Hepatocyte (in vitro differentiated cells): ENCODE measurements around the gene GPD2. TPM values are rescaled to one million over a fixed set of nuclear protein-coding genes. Genes with fewer than 3 reads are reported as not detected.

Experiments
- DNase-seq: peaks from one replicate; pipeline ENCODE4 v3.0.0-alpha.2; 2016; ENCODE audit warnings: low spot score
- H2AFZ ChIP-seq: fragments of 200-600 bp; sonication (generic); 2 replicates; pipeline ENCODE4 v1.6.0; 2016; ENCODE audit warnings: antibody characterized with exemption, mild to moderate bottlenecking
- H3K27ac ChIP-seq: fragments of 200-600 bp; sonication (generic); 2 replicates; pipeline ENCODE4 v1.5.1; 2016; ENCODE audit warnings: mild to moderate bottlenecking
- H3K27me3 ChIP-seq: fragments of 200-600 bp; sonication (generic); 2 replicates; pipeline ENCODE4 v1.6.1; 2016
- H3K36me3 ChIP-seq: fragments of 200-600 bp; sonication (generic); replicated peaks from 2 replicates; pipeline ENCODE4 v1.5.1; 2016; ENCODE audit warnings: low read depth; ENCODE audit not compliant: insufficient read depth
- H3K4me1 ChIP-seq: fragments of 200-600 bp; sonication (generic); 2 replicates; pipeline ENCODE4 v1.5.1; 2016; ENCODE audit warnings: mild to moderate bottlenecking, moderate library complexity; ENCODE audit not compliant: insufficient read depth
- H3K4me2 ChIP-seq: fragments of 200-600 bp; sonication (generic); 2 replicates; pipeline ENCODE4 v1.6.0; 2016
- H3K4me3 ChIP-seq: fragments of 200-600 bp; sonication (generic); 2 replicates; pipeline ENCODE4 v1.5.1; 2016; ENCODE audit warnings: mild to moderate bottlenecking
- H3K79me2 ChIP-seq: fragments of 200-600 bp; sonication (generic); 2 replicates; pipeline ENCODE4 v1.6.0; 2017; ENCODE audit warnings: mild to moderate bottlenecking
- H3K9me2 ChIP-seq: fragments of 200-600 bp; sonication (generic); replicated peaks from 2 replicates; pipeline ENCODE4 v1.6.0; 2017; ENCODE audit warnings: mild to moderate bottlenecking; ENCODE audit not compliant: insufficient read depth
- H3K9me3 ChIP-seq: fragments of 200-600 bp; sonication (generic); 2 replicates; pipeline ENCODE4 v1.5.1; 2016; ENCODE audit warnings: low read depth, mild to moderate bottlenecking
- H4K20me1 ChIP-seq: fragments of 200-600 bp; sonication (generic); 2 replicates; pipeline ENCODE4 v1.6.0; 2016; ENCODE audit warnings: mild to moderate bottlenecking; ENCODE audit not compliant: insufficient read depth, poor library complexity, severe bottlenecking
- CTCF ChIP-seq: fragments of 200-600 bp; sonication (generic); IDR thresholded peaks from 2 replicates; pipeline ENCODE4 v1.5.1; 2016; ENCODE audit warnings: antibody characterized with exemption, mild to moderate bottlenecking; ENCODE audit not compliant: poor library complexity
- EZH2 ChIP-seq: fragments of 200-600 bp; sonication (generic); IDR thresholded peaks from 2 replicates; pipeline ENCODE4 v1.6.1; 2016; ENCODE audit warnings: antibody characterized with exemption, mild to moderate bottlenecking, borderline replicate concordance
- EZH2phosphoT487 ChIP-seq: fragments of 200-600 bp; sonication (generic); IDR thresholded peaks from one replicate; pipeline ENCODE4 v1.6.1; 2018; ENCODE audit warnings: antibody characterized with exemption, mild to moderate bottlenecking, low read depth, moderate library complexity; ENCODE audit not compliant: unreplicated experiment, severe bottlenecking
- WGBS: methylation state at CpG from one replicate; pipeline ENCODE4 v1.1.6; 2016; ENCODE audit warnings: low lambda C conversion rate; ENCODE audit errors: missing lambda C conversion rate; 5-methylcytosine and 5-hydroxymethylcytosine counted together
- polyA plus RNA-seq: library from polyadenylated mRNA; unstranded; fragments of >200 nt; fragmentation: Nextera tagmentation; extraction: Ambion mirVana; gene quantifications from 2 replicates; pipeline ENCODE4 v1.2.1, GENCODE V29; 2016
- total RNA-seq: library from RNA; depleted of rRNA; stranded (reverse); fragments of >200 nt; gene quantifications from 2 replicates; pipeline ENCODE4 v1.2.3, GENCODE V29; 2014

Gene GPD2
- total and polyA plus RNA-seq, 2 experiments from 2014 or later: 10.8 to 71.7 TPM

GRCh38 chr2:156486614-156487013 is 50.4 kb downstream of the GPD2 start:
- DNase-seq: no peak
- WGBS: 93% methylated on average over 2 of the region's 2 CpGs
- no peak for TF ChIP-seq EZH2phosphoT487
- no peak for TF ChIP-seq EZH2
- no peak for TF ChIP-seq CTCF
- Histone ChIP-seq H3K9me3 (no peaks in the 10 kb centered on the region), H4K20me1 (no peaks in the 10 kb centered on the region), H3K4me3 (no peak overlapping the region), H3K79me2 (peaks cover 24% of the 10 kb centered on the region), H3K4me1 (no peaks in the 10 kb centered on the region), H3K9me2 (no peaks in the 10 kb centered on the region), H3K27me3 (no peaks in the 10 kb centered on the region), H3K4me2 (no peak overlapping the region), H3K27ac (no peak overlapping the region), H2AFZ (no peak overlapping the region), H3K36me3 (no peaks in the 10 kb centered on the region)

DNA sequence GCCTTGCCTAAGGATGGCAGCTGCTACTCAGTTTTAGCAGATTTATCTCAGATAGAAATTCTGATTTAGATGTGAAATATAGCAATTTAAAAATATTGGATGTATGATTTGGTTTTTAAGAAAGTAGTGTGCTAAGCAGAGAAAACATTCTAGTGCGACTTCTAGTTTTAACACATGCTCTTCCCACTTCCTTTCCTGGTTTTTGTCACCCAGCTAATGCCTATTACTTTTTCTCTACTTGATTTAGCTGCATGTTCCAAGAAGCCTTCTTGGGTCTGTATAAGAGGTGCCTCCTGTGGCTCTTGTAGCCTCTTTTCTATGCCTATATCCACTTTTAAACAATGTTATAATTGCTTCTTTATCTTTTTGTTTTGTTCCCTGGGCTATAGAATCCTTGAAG is 53.0 kb downstream of the GPD2 start:
- H2AFZ ChIP-seq: no peak overlapping the region
- no peaks in the 10 kb centered on the region for H3K36me3 ChIP-seq
- H3K9me3 ChIP-seq: no peaks in the 10 kb centered on the region
- TF ChIP-seq EZH2: no peak
- no peak for TF ChIP-seq EZH2phosphoT487
- TF ChIP-seq CTCF: no peak
- no peak overlapping the region for H3K27ac ChIP-seq
- no peaks in the 10 kb centered on the region for H4K20me1 ChIP-seq
- peaks cover 23% of the 10 kb centered on the region for H3K79me2 ChIP-seq
- no peaks in the 10 kb centered on the region for H3K9me2 ChIP-seq
- no peak for DNase-seq
- WGBS: 100% methylated on average over 1 of the region's 1 CpG
- no peaks in the 10 kb centered on the region for H3K4me1 ChIP-seq
- H3K27me3 ChIP-seq: no peaks in the 10 kb centered on the region
- H3K4me2 ChIP-seq: no peak overlapping the region
- H3K4me3 ChIP-seq: no peak overlapping the region

DNA sequence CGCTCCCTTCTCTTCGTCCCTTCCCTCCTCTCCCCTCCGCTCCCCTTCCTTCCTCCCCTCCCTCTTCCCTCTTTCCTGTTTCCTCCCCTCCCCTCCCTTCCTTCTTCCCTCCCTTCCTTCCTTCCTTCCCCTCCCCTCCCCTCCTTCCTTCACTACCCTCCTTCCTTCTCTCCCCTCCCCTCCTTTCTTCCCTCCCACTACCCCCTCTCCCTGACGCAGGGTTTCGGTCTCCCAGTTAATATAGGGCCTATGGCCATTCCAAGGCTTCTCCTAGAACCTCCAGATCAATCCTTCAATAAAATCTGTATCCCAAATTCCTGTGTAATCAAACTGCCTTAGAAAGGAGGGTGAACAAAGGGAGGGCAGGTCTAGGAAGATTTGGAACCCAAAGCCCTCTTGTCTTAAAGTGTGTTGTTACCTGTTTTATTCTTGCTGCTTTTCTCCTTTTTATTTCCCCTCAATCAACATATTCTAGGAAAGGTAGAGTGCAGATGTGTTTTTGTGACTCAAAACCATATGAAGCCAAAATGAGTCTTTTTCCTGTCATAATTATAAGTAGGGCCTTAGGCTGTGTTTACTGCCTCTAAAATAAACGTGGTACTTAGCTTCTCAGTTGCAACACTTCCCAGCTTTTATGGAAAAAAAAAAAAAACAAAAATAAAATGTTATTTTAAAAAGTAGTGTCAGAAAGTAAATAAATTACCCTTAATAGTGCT is 53.7 kb downstream of the GPD2 start:
- Histone ChIP-seq H4K20me1 (no peaks in the 10 kb centered on the region), H3K36me3 (no peaks in the 10 kb centered on the region), H3K79me2 (peaks cover 26% of the 10 kb centered on the region), H3K4me2 (no peak overlapping the region), H3K27me3 (no peaks in the 10 kb centered on the region), H3K9me2 (no peaks in the 10 kb centered on the region), H3K4me1 (no peaks in the 10 kb centered on the region), H3K9me3 (no peaks in the 10 kb centered on the region), H3K4me3 (no peak overlapping the region), H2AFZ (no peak overlapping the region), H3K27ac (no peak overlapping the region)
- no peak for TF ChIP-seq CTCF
- no peak for TF ChIP-seq EZH2phosphoT487
- TF ChIP-seq EZH2: no peak
- 85% methylated on average over 3 of the region's 6 CpGs for WGBS
- no peak for DNase-seq
